Activated CD8-positive, alpha-beta memory T cell treated with anti-CD3 and anti-CD28 coated beads for 36 hours (primary cell): ENCODE measurements around the gene OR1A2. TPM values are rescaled to one million over a fixed set of nuclear protein-coding genes. Genes with fewer than 3 reads are reported as not detected.
"Not testable (repeated sequence)": the region's sequence is repeated elsewhere in the genome, so short reads cannot be mapped to it uniquely, and the experiment has no call there.

Experiments used
- CTCF ChIA-PET: fragments of 350-600 bp; sonication (Branson Sonifier 250); formaldehyde crosslinking; loops from one replicate; lab custom pipeline; 2021; ENCODE audit warnings: antibody characterized with exemption; lab: Charles Lee
- POLR2A ChIA-PET: fragments of 350-600 bp; sonication (Branson Sonifier 250); formaldehyde crosslinking; loops from one replicate; lab custom pipeline; 2021; ENCODE audit warnings: antibody characterized with exemption; lab: Charles Lee
- total RNA-seq, 2 experiments: library from RNA; stranded (reverse); gene quantifications; one replicate each; pipeline ENCODE4 v1.2.3, GENCODE V29; 2021

OR1A2 gene, protein sequence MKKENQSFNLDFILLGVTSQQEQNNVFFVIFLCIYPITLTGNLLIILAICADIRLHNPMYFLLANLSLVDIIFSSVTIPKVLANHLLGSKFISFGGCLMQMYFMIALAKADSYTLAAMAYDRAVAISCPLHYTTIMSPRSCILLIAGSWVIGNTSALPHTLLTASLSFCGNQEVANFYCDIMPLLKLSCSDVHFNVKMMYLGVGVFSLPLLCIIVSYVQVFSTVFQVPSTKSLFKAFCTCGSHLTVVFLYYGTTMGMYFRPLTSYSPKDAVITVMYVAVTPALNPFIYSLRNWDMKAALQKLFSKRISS
- total RNA-seq = not detected

DNA sequence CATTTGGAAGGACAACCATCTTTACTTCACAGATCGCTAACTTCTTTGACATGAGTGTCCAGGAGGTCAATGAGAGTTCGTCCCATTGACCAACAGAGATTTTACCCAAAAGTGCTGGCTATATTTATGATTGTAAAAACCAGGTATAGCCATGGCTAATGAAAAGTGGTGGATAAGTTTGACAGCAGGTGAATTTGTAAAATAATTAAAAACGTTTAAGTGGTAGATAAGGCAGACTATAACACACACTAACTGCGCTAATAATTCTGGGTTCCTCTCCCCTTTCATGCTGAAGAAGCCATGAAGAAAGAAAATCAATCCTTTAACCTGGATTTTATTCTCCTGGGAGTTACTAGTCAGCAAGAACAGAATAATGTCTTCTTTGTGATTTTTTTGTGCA lies at the start of gene OR1A2:
TSS of gene OR1A2 (plus strand) at position 301 of the 400 bp plus-strand sequence. CDS start at position 301, 0 bp downstream.
- CTCF ChIA-PET = no interaction called here
- POLR2A ChIA-PET = no interaction called here

DNA sequence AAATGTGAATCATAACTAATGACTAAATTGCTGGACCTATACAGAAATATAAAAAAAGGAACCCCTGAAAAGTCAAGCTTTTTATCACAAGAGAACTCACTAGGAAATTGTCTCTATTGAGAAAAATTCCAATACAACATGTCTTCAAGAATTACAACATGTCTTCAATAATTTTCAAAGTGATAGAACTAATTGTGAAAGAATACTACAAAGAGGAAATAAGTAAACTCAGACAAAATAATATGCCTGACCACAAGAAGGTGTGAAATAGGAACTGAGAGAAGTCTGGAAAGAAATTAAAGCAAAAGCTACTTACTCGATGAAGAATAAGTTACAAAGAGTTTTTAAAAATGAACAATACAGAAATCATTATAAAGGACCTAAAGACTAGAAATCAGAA lies 40.1 kb upstream of the OR1A2 start:
- POLR2A ChIA-PET = no interaction called here

DNA sequence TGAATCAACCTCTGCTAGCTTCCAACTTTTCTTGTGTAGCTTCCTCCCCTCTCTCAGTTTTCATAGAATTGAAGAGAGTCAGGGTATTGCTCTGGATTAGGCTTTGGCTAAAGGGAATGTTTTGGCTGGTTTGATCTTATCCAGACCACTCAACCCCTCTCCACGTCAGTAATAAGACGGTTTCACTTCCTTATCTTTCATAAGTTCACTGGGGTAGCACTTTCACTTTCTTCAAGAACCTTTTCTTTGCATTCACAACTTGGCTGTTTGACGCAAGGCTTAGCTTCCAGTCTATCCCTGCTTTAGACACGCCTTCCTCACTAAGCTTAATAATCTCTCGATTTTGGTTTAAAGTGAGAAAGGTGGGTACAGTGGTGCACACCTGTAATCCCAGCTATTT lies 29.7 kb upstream of the OR1A2 start:
- POLR2A ChIA-PET = no interaction called here
- CTCF ChIA-PET = no interaction called here

More for the DNA sequence above, 40.1 kb upstream of the OR1A2 start:
- CTCF ChIA-PET = interaction anchor here (1.1 kb wide), 1 partner anchor 12 kb away, joined by 4 read pairs; no protein-coding TSS in a partner anchor

DNA sequence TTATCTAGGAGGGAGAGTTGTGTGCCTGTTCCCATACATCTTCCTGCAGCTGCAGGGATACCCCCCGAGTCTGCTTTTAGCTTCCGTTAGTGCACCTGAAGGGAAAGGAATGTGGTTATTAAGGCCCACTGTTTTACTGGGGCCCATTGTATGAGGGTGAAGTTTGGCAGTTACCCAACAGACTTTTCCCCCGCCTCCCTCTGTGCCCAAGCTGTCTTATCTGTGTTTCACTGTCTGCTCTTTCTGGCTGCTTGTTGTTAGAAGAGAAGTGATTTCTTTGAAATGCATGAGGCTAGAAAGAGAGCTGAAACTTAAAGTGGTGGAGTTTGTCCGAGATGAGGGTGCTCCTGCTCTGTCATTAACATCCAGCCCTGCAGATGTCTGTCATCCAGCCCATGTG lies 7.4 kb upstream of the OR1A2 start:
- ChIA-PET CTCF (no interaction called here), POLR2A (no interaction called here)

DNA sequence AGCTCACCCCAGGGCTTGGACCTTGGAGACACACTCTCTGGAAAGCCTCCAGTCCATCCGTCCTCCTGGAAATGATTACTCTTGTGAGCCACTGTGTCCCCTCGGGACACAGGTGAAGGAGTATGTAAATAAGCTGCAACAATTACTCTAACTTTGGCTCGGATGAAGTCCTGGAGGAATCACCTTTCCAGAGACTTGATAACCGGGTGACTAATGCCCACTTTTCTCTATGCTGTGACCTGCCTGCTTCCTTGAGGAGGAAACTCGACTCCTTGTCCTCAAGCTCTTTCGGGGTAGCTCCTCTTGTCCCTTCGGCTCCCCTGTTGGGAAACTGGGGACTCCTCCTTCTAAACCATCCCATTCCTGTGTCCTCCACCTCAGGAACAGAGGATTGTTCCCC lies 10.0 kb downstream of the OR1A2 start, which contains the start of gene OR1A1:
TSS of gene OR1A1 (plus strand) at position 301 of the 400 bp plus-strand sequence. CDS start 7,954 bp downstream, outside the sequence.
- ChIA-PET CTCF (interaction anchor here (1.2 kb wide), 1 partner anchor 270 kb away, joined by 3 read pairs; no protein-coding TSS in a partner anchor), POLR2A (interaction anchor here (0.6 kb wide), 1 partner anchor 759 kb away, joined by 5 read pairs; no protein-coding TSS in a partner anchor)

DNA sequence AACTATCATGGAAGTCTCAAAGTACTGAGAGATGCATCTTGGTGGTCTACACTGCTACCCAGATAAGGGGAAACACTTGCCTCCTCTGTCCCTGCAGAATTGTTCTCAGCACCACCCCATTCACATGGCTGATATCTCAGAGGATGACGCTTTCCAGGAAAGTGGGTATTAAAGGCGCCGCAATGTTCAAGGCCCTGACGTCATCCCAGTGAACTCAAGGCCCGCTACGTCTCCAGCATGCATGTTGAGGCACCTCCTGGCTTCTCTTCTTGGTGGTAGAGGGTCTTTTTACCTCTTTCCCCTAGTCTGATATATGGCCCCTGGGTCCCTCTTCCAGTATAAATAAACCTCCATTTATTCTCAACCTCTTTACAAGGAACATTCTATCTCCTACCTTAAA lies 11.2 kb downstream of the OR1A2 start:
- ChIA-PET POLR2A (no interaction called here), CTCF (no interaction called here)

DNA sequence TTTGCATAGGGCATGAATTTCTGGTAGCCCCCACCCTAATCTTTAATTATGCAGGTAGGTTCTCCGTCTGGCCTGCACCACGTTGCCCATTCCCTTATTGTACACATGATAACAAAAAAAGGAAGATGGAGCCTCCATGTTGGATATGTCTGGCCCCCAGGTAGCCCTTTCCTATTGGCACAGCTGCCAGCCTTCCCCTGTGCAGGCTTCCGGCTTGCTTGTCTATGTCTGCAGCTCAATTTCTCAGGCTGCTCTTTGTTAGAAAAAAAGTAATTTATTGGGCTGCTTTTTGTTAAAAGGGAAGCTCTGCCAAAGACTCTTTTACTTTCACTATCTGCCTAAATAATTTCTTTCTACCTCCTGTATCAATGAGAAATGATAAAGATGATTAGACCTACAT lies 15.7 kb downstream of the OR1A2 start:
- ChIA-PET CTCF (no interaction called here), POLR2A (no interaction called here)

DNA sequence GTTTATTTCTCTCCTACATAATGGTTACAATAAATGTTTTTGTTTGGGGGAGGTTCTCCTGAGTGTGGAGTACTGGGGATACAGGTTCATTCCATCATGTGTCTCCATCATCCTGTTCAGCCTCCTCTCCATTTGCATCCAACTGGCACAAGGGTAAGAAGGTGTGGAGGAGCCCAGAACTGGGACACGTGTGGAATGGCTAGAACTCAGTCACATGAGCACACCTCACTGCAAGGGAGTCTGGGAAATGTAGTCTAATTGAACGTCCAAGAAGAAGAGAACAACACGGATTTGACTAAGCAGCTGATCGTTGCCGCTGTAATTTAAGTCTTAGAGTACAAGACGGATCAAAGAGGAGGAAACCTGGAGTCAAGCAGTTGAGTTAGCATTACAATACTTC lies 16.3 kb downstream of the OR1A2 start:
- POLR2A ChIA-PET = no interaction called here
- CTCF ChIA-PET = no interaction called here

DNA sequence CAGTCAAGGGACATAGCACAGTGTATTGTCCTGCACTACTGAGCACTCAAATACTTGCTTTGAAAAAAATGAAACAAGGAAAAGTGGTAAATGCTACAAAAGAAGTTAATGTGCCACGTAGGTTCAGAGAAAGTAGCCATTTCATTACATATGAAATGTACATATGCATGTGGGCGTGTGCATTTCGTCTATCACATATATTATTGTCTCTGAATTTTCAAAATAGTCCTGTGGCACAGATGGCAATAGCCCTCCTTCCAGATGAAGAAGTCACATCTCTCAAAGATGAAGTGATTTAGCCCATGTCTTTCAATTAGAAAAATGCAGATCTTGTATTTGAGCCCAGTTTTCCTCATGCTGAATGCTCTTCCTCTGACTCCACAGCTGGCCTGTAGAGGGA lies 22.7 kb downstream of the OR1A2 start:
- POLR2A ChIA-PET, CTCF ChIA-PET: not testable (repeated sequence)

DNA sequence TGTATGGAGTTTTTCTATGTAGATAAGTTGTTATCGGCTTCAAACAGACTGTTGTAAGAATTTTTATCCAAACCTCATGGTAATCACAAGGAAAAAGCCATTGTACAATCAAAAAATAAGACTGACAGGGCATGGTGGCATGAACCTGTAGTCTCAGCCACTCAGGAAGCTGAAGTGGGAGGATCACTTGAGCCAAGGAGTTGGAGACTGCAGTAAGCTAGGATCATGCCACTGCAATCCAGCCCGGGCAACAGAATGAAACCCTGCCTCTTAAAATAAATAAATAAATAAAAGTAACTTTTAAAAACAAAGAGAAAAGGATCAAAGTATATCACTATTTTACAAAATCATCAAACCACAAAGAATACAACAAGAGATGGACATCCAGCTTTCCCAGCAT lies 24.5 kb downstream of the OR1A2 start:
- POLR2A ChIA-PET = no interaction called here
- CTCF ChIA-PET = no interaction called here

DNA sequence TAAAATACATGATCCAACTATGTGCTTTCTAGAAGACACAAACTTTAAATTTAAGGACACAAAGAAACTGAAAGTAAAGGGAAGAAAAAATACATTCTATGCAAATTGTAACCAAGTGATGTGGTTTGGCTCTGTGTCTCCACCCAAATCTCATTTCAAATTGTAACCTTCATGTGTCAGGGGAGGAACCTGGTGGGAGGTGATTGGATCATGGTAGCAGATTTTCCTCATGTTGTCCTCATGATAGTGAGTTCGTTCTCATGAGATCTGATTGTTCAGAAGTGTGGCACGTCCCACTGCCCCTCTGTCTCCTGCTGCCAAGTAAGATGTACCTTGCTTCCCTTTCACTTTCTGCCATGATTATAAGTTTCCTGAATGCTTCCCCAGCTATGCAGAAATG lies 25.2 kb downstream of the OR1A2 start:
- CTCF ChIA-PET = no interaction called here

DNA sequence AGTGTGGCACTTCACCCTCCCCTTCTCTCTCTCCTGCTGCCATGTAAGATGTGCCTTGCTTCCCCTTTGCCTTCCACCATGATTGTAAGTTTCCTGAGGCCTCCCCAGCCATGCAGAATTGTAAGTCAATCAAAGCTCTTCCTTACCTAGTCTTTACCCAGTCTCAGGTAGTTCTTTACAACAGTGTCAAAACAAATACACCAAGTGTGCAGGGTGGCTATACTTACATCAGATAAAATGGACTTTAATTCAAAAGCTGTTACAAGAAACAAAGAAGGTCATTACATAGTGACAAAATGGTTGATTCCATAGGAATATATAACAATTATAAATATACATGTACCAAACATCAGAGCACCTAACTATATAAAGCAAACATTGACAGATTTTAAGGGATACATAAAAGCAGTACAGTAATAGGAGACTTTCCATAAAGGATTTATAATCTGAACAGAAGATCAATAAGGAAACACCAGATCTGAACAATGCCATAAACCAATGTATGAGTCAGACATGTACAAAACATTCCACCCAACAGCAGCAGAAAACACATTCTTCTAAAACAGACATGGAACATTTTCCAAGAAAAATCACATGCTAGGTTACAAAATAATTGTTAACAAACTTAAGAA lies 27.5 kb downstream of the OR1A2 start:
- CTCF ChIA-PET, POLR2A ChIA-PET: not testable (repeated sequence)

More for the DNA sequence above, 25.2 kb downstream of the OR1A2 start:
- POLR2A ChIA-PET = no interaction called here

DNA sequence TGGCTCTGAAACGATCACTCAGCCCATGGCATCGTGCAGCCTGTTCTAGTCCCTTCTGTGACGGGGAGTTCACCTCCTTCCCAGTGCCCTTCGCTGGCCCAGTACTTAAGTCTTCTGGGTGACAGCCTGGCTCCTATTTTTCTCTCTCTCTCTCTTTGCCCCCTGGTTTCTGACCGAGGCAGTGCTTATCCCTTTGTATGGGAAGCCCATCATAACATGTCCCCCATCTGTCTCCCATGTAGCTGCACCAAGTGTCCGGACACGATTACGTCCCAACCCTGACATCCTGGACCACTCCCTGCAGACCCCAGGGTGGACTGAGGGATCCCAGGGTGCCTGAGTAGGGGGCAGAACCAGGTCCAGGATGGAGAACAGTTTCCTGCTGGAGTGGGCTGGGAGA lies 35.0 kb downstream of the OR1A2 start:
- CTCF ChIA-PET, POLR2A ChIA-PET: not testable (repeated sequence)

DNA sequence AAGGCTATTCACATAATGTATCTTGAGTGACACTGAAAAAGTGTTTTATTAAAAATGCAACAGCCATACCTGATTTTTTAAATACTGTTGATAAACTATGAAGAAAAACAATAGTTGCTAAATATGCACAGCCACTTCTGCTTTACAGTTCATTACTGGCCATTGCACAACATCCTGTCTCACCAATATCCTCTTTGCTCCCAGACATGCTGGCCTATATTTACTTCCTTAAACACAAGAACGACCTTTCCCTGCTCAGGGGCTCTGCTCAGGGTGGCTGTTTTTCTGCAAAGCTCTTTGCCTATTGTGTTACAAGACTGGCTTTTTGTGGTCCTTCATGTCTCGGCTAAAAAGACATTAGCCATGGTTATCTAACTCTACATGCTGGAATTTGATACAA lies 41.4 kb downstream of the OR1A2 start:
- CTCF ChIA-PET, POLR2A ChIA-PET: not testable (repeated sequence)

DNA sequence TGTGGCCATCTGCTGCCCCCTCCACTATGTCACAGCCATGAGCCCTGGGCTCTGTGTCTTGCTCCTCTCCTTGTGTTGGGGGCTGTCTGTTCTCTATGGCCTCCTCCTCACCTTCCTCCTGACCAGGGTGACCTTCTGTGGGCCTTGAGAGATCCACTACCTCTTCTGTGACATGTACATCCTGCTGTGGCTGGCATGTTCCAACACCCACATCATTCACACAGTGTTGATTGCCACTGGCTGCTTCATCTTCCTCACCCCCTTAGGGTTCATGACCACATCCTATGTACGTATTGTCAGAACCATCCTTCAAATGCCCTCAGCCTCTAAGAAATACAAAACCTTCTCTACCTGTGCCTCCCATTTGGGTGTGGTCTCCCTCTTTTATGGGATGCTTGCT lies 43.7 kb downstream of the OR1A2 start:
- POLR2A ChIA-PET = not testable (repeated sequence)

DNA sequence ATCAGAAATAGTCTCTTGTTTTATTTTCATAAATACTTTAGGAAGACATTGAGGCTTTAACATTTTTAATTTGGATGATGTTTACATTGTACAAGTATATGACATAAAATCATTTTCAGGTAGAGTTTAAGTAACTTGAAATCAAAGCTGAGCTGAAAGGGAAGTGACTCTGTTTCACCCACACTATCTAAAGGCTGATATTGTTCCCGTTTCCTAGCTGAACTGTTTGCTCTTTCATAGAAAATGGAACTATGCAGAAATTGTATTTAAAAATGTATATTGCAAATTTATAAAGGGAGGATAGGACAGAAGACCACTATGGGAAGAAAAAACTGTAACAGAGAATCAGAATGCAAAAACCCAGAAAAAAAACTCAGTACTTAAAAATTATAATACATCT lies 47.5 kb downstream of the OR1A2 start:
- CTCF ChIA-PET, POLR2A ChIA-PET: not testable (repeated sequence)

More for the DNA sequence above, 43.7 kb downstream of the OR1A2 start:
- CTCF ChIA-PET = not testable (repeated sequence)

Other genes with a start within 250 kb of the OR1A2 start
- not detected for gene OR1D5, start 133.9 kb upstream of the OR1A2 start, total RNA-seq
- gene OR1D2, start 93.1 kb upstream of the OR1A2 start, total RNA-seq = not detected
- not detected for gene OR1G1, start 70.0 kb upstream of the OR1A2 start, total RNA-seq
- not detected for gene OR1A1, start 10.1 kb downstream of the OR1A2 start, total RNA-seq
- gene OR3A1, start 100.8 kb downstream of the OR1A2 start, total RNA-seq = under 1 TPM; 0.50 to 0.51 TPM
- gene OR3A2, start 188.8 kb downstream of the OR1A2 start, total RNA-seq = 1 to 10 TPM; 5.3 to 5.6 TPM
- not detected for gene OR1E1, start 200.9 kb downstream of the OR1A2 start, total RNA-seq
- not detected for gene OR3A3, start 213.9 kb downstream of the OR1A2 start, total RNA-seq
- not detected for gene OR1E2, start 236.3 kb downstream of the OR1A2 start, total RNA-seq